ENCODE measurements around the gene STMP1.

DNA sequence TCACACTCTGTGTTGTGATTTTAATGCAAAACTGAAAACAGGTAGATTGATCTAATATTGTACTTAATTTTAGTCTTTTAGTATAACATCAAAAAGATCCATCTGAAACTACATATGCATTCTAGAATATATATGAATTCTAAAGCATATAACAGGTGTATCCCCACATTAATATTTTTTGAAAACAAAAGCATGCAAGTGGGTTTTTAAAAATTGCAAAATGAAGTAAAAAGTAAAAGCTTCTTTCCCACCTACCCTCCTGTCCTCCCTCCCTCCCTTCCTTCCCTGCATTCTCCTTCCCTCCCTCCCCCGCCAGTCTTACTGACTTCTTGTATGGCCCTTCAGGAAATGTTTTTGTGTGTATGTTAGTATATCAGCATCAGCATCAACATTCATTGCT lies 14.6 kb upstream of the STMP1 start:
- TF ChIP-seq, protein P1, sequence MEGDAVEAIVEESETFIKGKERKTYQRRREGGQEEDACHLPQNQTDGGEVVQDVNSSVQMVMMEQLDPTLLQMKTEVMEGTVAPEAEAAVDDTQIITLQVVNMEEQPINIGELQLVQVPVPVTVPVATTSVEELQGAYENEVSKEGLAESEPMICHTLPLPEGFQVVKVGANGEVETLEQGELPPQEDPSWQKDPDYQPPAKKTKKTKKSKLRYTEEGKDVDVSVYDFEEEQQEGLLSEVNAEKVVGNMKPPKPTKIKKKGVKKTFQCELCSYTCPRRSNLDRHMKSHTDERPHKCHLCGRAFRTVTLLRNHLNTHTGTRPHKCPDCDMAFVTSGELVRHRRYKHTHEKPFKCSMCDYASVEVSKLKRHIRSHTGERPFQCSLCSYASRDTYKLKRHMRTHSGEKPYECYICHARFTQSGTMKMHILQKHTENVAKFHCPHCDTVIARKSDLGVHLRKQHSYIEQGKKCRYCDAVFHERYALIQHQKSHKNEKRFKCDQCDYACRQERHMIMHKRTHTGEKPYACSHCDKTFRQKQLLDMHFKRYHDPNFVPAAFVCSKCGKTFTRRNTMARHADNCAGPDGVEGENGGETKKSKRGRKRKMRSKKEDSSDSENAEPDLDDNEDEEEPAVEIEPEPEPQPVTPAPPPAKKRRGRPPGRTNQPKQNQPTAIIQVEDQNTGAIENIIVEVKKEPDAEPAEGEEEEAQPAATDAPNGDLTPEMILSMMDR (IDR thresholded peaks at IDR 0.05; ENCODE audit: insufficient read depth, low read length, poor library complexity, severe bottlenecking): no peak
- TF ChIP-seq EZH2phosphoT487 (conservative IDR thresholded peaks at IDR 0.05; ENCODE audit: low read length): no peak

All from SU-DHL-6 (cell line).